Left renal pelvis (tissue), 4 donors: ENCODE measurements around the gene DSE. TPM values are rescaled to one million over a fixed set of nuclear protein-coding genes. Genes with fewer than 3 reads are reported as not detected.

ENCODE experiments used
- DNase-seq, 4 donors: peaks; one replicate each; pipeline ENCODE4 v3.0.0-alpha.2; 2013; ENCODE audit warnings: low read depth in 4 of 4, low spot score in 3 of 4
- polyA plus RNA-seq, 4 donors: library from polyadenylated mRNA; unstranded; fragments of 120-200 nt; gene quantifications; one replicate each; pipeline ENCODE4 v1.2.1, GENCODE V29; 2013; ENCODE audit not compliant: insufficient read length in 4 of 4

The DSE gene
- polyA plus RNA-seq, 4 donors = 39.7 to 50.8 (median 46.1) TPM

- DNase-seq = no peak
Measured at GRCh38 chr6:116359131-116359530, 11.6 kb upstream of the DSE start.

GRCh38 chr6:116359835-116360234 lies 10.9 kb upstream of the DSE start:
- no peak for DNase-seq

- no peak for DNase-seq
Measured at GRCh38 chr6:116362276-116362675, 8.5 kb upstream of the DSE start.

GRCh38 chr6:116363759-116364158 lies 7.0 kb upstream of the DSE start:
- DNase-seq = no peak

- DNase-seq = no peak
Measured at GRCh38 chr6:116364321-116364720, 6.4 kb upstream of the DSE start.

GRCh38 chr6:116365743-116366142 lies 5.0 kb upstream of the DSE start:
- DNase-seq = no peak

GRCh38 chr6:116366740-116367275 lies 3.9 kb upstream of the DSE start:
- DNase-seq = no peak

- DNase-seq = no peak
Measured at GRCh38 chr6:116369540-116369939, 1.2 kb upstream of the DSE start.

- no peak for DNase-seq
Measured at GRCh38 chr6:116369964-116370759, 585 bp upstream of the DSE start.

- DNase-seq = peak; percentile 50 to 73 (median 64)
Measured at GRCh38 chr6:116371120-116371917, 572 bp downstream of the DSE start.

- no peak for DNase-seq
Measured at GRCh38 chr6:116371918-116372209, 1.1 kb downstream of the DSE start.

- DNase-seq = no peak
Measured at GRCh38 chr6:116373300-116373699, 2.6 kb downstream of the DSE start.

- DNase-seq = no peak
Measured at GRCh38 chr6:116373940-116374339, 3.2 kb downstream of the DSE start.

- DNase-seq = no peak
Measured at GRCh38 chr6:116374586-116374985, 3.8 kb downstream of the DSE start.

- no peak for DNase-seq
Measured at GRCh38 chr6:116375262-116375661, 4.5 kb downstream of the DSE start.

- DNase-seq = no peak
Measured at GRCh38 chr6:116376149-116376548, 5.4 kb downstream of the DSE start.

GRCh38 chr6:116379764-116380163 lies 9.0 kb downstream of the DSE start:
- no peak for DNase-seq

- DNase-seq = no peak
Measured at GRCh38 chr6:116380346-116380745, 9.6 kb downstream of the DSE start.

- no peak for DNase-seq
Measured at GRCh38 chr6:116381000-116381399, 10.3 kb downstream of the DSE start.

- no peak for DNase-seq
Measured at GRCh38 chr6:116382587-116382986, 11.8 kb downstream of the DSE start.

GRCh38 chr6:116384727-116385458 lies 14.1 kb downstream of the DSE start:
- DNase-seq = no peak
